OCI-LY7 (cell line): ENCODE measurements around the gene TOP3A. TPM values are rescaled to one million over a fixed set of nuclear protein-coding genes. Genes with fewer than 3 reads are reported as not detected.

ENCODE experiments used
- BruUV-seq: library from RNA; stranded (reverse); fragments of 400-500 nt; replicated peaks from 2 replicates; lab custom pipeline; 2021; lab: Mats Ljungman, UMichigan
- CTCF ChIA-PET: fragments of 300-600 bp; sonication (Branson Sonifier 250); formaldehyde crosslinking; loops from one replicate; lab custom pipeline; 2022; ENCODE audit warnings: antibody characterized with exemption; ENCODE audit not compliant: unreplicated experiment; lab: Charles Lee
- POLR2A ChIA-PET: fragments of 300-600 bp; sonication (Branson Sonifier 250); formaldehyde crosslinking; loops from one replicate; lab custom pipeline; 2022; ENCODE audit warnings: antibody characterized with exemption; lab: Charles Lee
- DNase-seq: peaks from one replicate; pipeline ENCODE4 v3.0.0-alpha.2; 2015; ENCODE audit warnings: low spot score
- H2AFZ ChIP-seq: fragments of 200-600 bp; sonication (generic), shearing (Covaris generic); 2 replicates; pipeline ENCODE4 v1.6.1; 2014; ENCODE audit warnings: mild to moderate bottlenecking, antibody characterized with exemption, low read length, moderate library complexity
- H3K27ac ChIP-seq: fragments of 200-600 bp; sonication (generic); 2 replicates; pipeline ENCODE4 v1.5.1; 2014; ENCODE audit warnings: mixed run types, low read depth, mild to moderate bottlenecking, moderate library complexity, low read length, inconsistent platforms; ENCODE audit not compliant: poor library complexity, severe bottlenecking
- H3K36me3 ChIP-seq: fragments of 200-600 bp; sonication (generic); 2 replicates; pipeline ENCODE4 v1.6.1; 2014; ENCODE audit warnings: mild to moderate bottlenecking, antibody characterized with exemption, low read length, moderate library complexity, mixed read lengths; ENCODE audit not compliant: insufficient read depth
- H3K4me1 ChIP-seq: fragments of 200-600 bp; sonication (generic); 2 replicates; pipeline ENCODE4 v1.5.1; 2014; ENCODE audit warnings: mild to moderate bottlenecking, low read length; ENCODE audit not compliant: insufficient read depth, poor library complexity, severe bottlenecking
- H3K4me2 ChIP-seq: fragments of 200-600 bp; sonication (generic); 2 replicates; pipeline ENCODE4 v1.6.1; 2014; ENCODE audit warnings: mild to moderate bottlenecking, low read length
- H3K4me3 ChIP-seq: fragments of 200-600 bp; sonication (generic); 2 replicates; pipeline ENCODE4 v1.5.1; 2014; ENCODE audit warnings: mild to moderate bottlenecking, low read depth, low read length; ENCODE audit not compliant: poor library complexity, severe bottlenecking
- H3K79me2 ChIP-seq: fragments of 200-600 bp; sonication (generic); 2 replicates; pipeline ENCODE4 v1.6.1; 2016; ENCODE audit warnings: low read depth, mild to moderate bottlenecking, low read length, moderate library complexity, mixed read lengths; ENCODE audit not compliant: insufficient read depth
- H3K9me2 ChIP-seq: fragments of 200-600 bp; sonication (generic); 2 replicates; pipeline ENCODE4 v1.6.1; 2016; ENCODE audit warnings: mild to moderate bottlenecking, low read length, mixed read lengths; ENCODE audit not compliant: insufficient read depth
- H3K9me3 ChIP-seq: fragments of 200-600 bp; sonication (generic); 2 replicates; pipeline ENCODE4 v1.6.1; 2014; ENCODE audit warnings: mild to moderate bottlenecking, mixed run types, low read length, mixed read lengths
- H4K20me1 ChIP-seq: fragments of 200-600 bp; sonication (generic); 2 replicates; pipeline ENCODE4 v1.6.1; 2014; ENCODE audit warnings: mild to moderate bottlenecking, antibody characterized with exemption, low read length, moderate library complexity, mixed read lengths; ENCODE audit not compliant: insufficient read depth
- CTCF ChIP-seq: fragments of 200-600 bp; sonication (generic); conservative IDR thresholded peaks from 2 replicates; pipeline ENCODE4 v1.5.1; 2014; ENCODE audit warnings: mild to moderate bottlenecking, antibody characterized with exemption, low read length, moderate library complexity, mixed read lengths
- EZH2phosphoT487 ChIP-seq: fragments of 200-600 bp; sonication (generic); IDR thresholded peaks from 2 replicates; pipeline ENCODE4 v1.6.1; 2018; ENCODE audit warnings: low read depth, borderline replicate concordance, mild to moderate bottlenecking, mixed run types, antibody characterized with exemption, low read length, moderate library complexity, mixed read lengths
- intact Hi-C: fragments of 100-400 bp; cut with micrococcal nuclease; formaldehyde crosslinking; loops from one replicate; pipeline ENCODE4 v1.10.0; 2022; ENCODE audit not compliant: unreplicated experiment
- total RNA-seq, 2 experiments: library from RNA; depleted of rRNA in 1 of 2; stranded (reverse); fragments of >200 nt in 1 of 2; shearing (Covaris generic) in 1 of 2; gene quantifications; 2 replicates each; pipeline ENCODE4 v1.2.3, GENCODE V29; 2014 to 2022

Gene TOP3A
- total RNA-seq, 2 experiments from 2014 or later = 48.3 to 64.4 TPM

DNA sequence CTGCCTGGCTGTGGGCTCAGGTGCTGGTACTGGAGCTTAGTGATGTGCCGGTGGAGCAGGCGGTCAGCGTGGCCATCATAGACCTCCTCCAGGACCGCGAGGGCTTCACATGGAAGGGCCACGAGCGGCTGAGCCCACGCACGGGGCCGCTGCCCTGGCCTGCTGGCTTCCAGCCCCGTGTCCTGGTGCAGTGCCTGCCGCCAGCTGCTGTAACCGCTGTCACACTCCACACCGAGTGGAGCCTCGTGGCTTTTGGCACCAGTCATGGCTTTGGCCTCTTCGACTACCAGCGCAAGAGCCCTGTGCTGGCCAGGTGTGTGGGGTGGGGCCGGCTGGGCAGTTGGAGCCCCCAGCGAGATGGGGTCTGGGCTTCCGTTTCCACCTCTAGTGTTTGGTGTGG lies 77.3 kb downstream of the TOP3A start:
- TF ChIP-seq CTCF = no peak
- Histone ChIP-seq H3K79me2 (no peaks in the 10 kb centered on the region), H3K4me2 (no peak overlapping the region), H3K27ac (no peak overlapping the region), H3K36me3 (no peaks in the 10 kb centered on the region; the same call in 1 of the 2 replicates), H3K4me1 (no peaks in the 10 kb centered on the region), H2AFZ (no peak overlapping the region), H3K9me3 (no peaks in the 10 kb centered on the region), H3K4me3 (no peak overlapping the region), H4K20me1 (no peaks in the 10 kb centered on the region), H3K9me2 (no peaks in the 10 kb centered on the region)
- no peak for DNase-seq
- intact Hi-C loops = no loop called here
- CTCF ChIA-PET = interaction anchor here (0.6 kb wide), 1 partner anchor 18 kb away, joined by 3 read pairs; no protein-coding TSS in a partner anchor
- no TSS peak for BruUV-seq
- POLR2A ChIA-PET = no interaction called here

GRCh38 chr17:18236494-18236893 lies 78.3 kb downstream of the TOP3A start:
- CTCF ChIA-PET = no interaction called here
- POLR2A ChIA-PET = no interaction called here
- intact Hi-C loops = no loop called here
- Histone ChIP-seq H3K36me3 (no peaks in the 10 kb centered on the region; the same call in 1 of the 2 replicates), H3K27ac (no peak overlapping the region), H2AFZ (no peak overlapping the region), H3K4me2 (no peak overlapping the region), H3K9me2 (no peaks in the 10 kb centered on the region), H4K20me1 (no peaks in the 10 kb centered on the region), H3K9me3 (no peaks in the 10 kb centered on the region), H3K79me2 (no peaks in the 10 kb centered on the region), H3K4me3 (no peak overlapping the region), H3K4me1 (no peaks in the 10 kb centered on the region)
- TF ChIP-seq CTCF = no peak
- TF ChIP-seq EZH2phosphoT487 = no peak
- no TSS peak for BruUV-seq
- DNase-seq = no peak

DNA sequence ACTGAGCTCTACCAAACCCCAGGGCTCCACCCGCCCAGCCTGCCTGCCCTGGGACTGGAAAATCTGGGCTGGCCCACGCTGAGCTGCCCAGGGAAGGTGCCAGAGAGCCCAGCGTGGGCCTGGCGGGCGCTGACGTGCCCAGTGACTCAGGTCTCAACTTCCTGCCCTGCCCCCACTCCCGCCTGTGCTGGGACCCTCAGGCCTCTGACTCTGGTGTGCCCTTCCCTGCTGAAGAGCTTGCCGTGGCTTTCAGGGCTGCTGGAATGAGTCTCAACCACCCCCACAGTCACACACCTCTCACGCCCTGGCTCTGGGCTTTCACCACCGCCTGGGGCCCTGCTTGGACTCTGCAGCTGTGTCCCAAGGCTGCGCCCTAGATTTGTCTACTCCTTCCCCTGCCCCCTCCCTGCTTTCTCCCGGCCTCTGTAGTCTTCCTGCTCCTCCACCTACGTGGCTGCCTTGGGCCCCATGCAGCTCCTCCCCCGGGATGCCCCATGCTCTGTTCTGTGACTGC lies 79.0 kb downstream of the TOP3A start:
- no peak for TF ChIP-seq EZH2phosphoT487
- no peak for TF ChIP-seq CTCF
- BruUV-seq = no TSS peak
- Histone ChIP-seq H3K9me3 (no peaks in the 10 kb centered on the region), H4K20me1 (no peaks in the 10 kb centered on the region), H3K4me2 (no peak overlapping the region), H3K4me3 (no peak overlapping the region), H3K4me1 (no peaks in the 10 kb centered on the region), H2AFZ (no peak overlapping the region), H3K27ac (no peak overlapping the region), H3K36me3 (no peaks in the 10 kb centered on the region; the same call in 1 of the 2 replicates), H3K9me2 (no peaks in the 10 kb centered on the region), H3K79me2 (no peaks in the 10 kb centered on the region)
- intact Hi-C loops = no loop called here
- CTCF ChIA-PET = no interaction called here
- POLR2A ChIA-PET = no interaction called here
- no peak for DNase-seq
